DND-41 (cell line): ENCODE measurements around the gene ZSCAN10.
"Not testable (repeated sequence)": the region's sequence is repeated elsewhere in the genome, so short reads cannot be mapped to it uniquely, and the experiment has no call there.

Experiments
- ATAC-seq: fragments of 200-7000 bp; cut with Tn5 transposase; 3 replicates; pipeline ENCODE4 v1.9.1; 2021; ENCODE audit warnings: low read depth; ENCODE audit not compliant: insufficient read depth
- DNase-seq: peaks from one replicate; pipeline ENCODE4 v3.0.0-alpha.2; 2020
- H2AFZ ChIP-seq: 2 replicates; pipeline ENCODE4 v1.6.0; 2012; ENCODE audit warnings: low read depth, low read length
- H3K27ac ChIP-seq: 2 replicates; pipeline ENCODE4 v1.5.1; 2012; ENCODE audit warnings: low read length, inconsistent platforms
- H3K27me3 ChIP-seq: fragments of 200-600 bp; sonication (generic); 2 replicates; pipeline ENCODE4 v1.6.0; 2012; ENCODE audit warnings: low read length, mild to moderate bottlenecking, inconsistent platforms; ENCODE audit not compliant: insufficient read depth, poor library complexity
- H3K36me3 ChIP-seq: 2 replicates; pipeline ENCODE4 v1.5.1; 2012; ENCODE audit warnings: low read length, inconsistent platforms; ENCODE audit not compliant: insufficient read depth
- H3K4me1 ChIP-seq: 2 replicates; pipeline ENCODE4 v1.5.1; 2012; ENCODE audit warnings: mild to moderate bottlenecking, low read length; ENCODE audit not compliant: insufficient read depth
- H3K4me2 ChIP-seq: 2 replicates; pipeline ENCODE4 v1.6.0; 2012; ENCODE audit warnings: mild to moderate bottlenecking, moderate library complexity, low read length, inconsistent platforms; ENCODE audit not compliant: insufficient read depth
- H3K4me3 ChIP-seq, 2 experiments: fragments of 200-600 bp in 1 of 2; shearing (Covaris generic) in 1 of 2; 2 replicates each; pipeline ENCODE4 v1.5.1; 2012 to 2016; ENCODE audit warnings: inconsistent platforms in 2 of 2, low read length in 2 of 2, mild to moderate bottlenecking in 2 of 2, low read depth in 1 of 2, moderate library complexity in 1 of 2
- H3K79me2 ChIP-seq: 2 replicates; pipeline ENCODE4 v1.6.0; 2012; ENCODE audit warnings: low read length, inconsistent platforms; ENCODE audit not compliant: insufficient read depth
- H3K9ac ChIP-seq: 2 replicates; pipeline ENCODE4 v1.6.0; 2012; ENCODE audit warnings: low read depth, mild to moderate bottlenecking, inconsistent platforms, low read length, moderate library complexity
- H3K9me3 ChIP-seq: 2 replicates; pipeline ENCODE4 v1.5.1; 2012; ENCODE audit warnings: low read length, moderate library complexity, mild to moderate bottlenecking, inconsistent platforms; ENCODE audit not compliant: insufficient read depth, severe bottlenecking
- H4K20me1 ChIP-seq: 2 replicates; pipeline ENCODE4 v1.6.0; 2012; ENCODE audit warnings: low read length; ENCODE audit not compliant: insufficient read depth
- EZH2 ChIP-seq: IDR thresholded peaks from 3 replicates; pipeline ENCODE4 v1.6.1; 2012; ENCODE audit warnings: borderline replicate concordance, low read depth, mild to moderate bottlenecking, moderate library complexity, low read length, inconsistent platforms; ENCODE audit not compliant: severe bottlenecking
- TF ChIP-seq, protein P1 (sequence below): IDR thresholded peaks from 2 replicates; pipeline ENCODE4 v1.5.1; 2012; ENCODE audit warnings: borderline replicate concordance, low read length, moderate library complexity, mild to moderate bottlenecking; ENCODE audit not compliant: poor library complexity, severe bottlenecking; ENCODE audit errors: extremely low read depth

ZSCAN10 gene

DNA sequence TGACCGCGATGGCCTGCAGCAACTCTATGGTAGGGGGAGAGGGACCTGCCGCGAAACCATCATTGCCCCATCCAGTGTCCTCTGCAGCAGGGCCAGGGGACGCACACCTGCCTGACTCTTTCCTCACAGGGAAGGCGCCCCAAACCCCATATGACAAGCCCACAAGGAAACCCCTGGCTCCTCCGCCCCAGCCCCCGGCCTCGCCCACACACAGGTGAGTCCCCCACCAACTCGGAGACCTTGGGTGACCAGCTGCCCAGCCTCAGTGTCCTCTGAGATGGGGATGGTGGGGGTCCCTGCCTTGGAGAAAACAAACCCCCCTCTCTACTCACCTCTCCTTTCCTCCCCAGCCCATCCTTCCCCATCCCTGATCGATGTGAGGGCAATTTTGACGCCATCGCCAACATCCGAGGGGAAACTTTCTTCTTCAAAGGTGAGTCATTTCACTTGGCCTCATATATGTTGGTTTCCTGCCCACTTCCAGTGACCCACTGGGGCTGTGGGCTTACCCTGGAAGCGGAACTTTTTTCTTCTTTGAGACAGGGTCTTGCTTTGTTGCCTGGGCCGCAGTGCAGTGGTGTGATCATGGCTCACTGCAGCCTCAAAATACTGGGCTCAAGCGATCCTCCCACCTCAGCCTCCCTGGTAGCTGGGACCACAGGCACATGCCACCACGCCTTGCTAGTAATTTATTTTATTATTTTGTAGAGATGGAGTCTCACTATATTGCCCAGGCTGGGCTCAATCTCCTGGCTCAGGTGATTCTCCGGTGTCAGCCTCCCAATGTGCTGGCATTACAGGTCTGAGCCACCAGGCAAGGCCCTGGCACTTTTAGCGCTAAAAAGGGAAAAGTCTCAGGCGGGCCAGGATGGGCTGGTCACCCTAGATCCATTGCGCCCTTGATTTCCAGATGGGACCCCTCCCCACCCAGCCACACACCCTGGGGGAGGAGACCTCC lies 41.6 kb downstream of the ZSCAN10 start:
- H3K4me2 ChIP-seq = peak overlapping the region; percentile 83
- peak overlapping the region in 1 of 2 experiments; percentile 74; a peak in 2 of 4 replicates for H3K4me3 ChIP-seq
- H3K27ac ChIP-seq = no peak overlapping the region; the same call in 1 of the 2 replicates
- DNase-seq = no peak
- no peaks in the 10 kb centered on the region for H3K9me3 ChIP-seq
- no peak for TF ChIP-seq EZH2
- TF ChIP-seq, protein P1, sequence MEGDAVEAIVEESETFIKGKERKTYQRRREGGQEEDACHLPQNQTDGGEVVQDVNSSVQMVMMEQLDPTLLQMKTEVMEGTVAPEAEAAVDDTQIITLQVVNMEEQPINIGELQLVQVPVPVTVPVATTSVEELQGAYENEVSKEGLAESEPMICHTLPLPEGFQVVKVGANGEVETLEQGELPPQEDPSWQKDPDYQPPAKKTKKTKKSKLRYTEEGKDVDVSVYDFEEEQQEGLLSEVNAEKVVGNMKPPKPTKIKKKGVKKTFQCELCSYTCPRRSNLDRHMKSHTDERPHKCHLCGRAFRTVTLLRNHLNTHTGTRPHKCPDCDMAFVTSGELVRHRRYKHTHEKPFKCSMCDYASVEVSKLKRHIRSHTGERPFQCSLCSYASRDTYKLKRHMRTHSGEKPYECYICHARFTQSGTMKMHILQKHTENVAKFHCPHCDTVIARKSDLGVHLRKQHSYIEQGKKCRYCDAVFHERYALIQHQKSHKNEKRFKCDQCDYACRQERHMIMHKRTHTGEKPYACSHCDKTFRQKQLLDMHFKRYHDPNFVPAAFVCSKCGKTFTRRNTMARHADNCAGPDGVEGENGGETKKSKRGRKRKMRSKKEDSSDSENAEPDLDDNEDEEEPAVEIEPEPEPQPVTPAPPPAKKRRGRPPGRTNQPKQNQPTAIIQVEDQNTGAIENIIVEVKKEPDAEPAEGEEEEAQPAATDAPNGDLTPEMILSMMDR = no peak
- H2AFZ ChIP-seq = no peak overlapping the region
- peaks cover 39% of the 10 kb centered on the region for H3K4me1 ChIP-seq
- H3K27me3 ChIP-seq = no peaks in the 10 kb centered on the region
- H3K36me3 ChIP-seq = peaks cover 37% of the 10 kb centered on the region
- H3K79me2 ChIP-seq = peaks cover 23% of the 10 kb centered on the region
- peak overlapping the region; percentile 83; the same call in 1 of the 2 replicates for H3K9ac ChIP-seq
- H4K20me1 ChIP-seq = peaks cover 15% of the 10 kb centered on the region; the same call in 1 of the 2 replicates
- no peak for ATAC-seq

DNA sequence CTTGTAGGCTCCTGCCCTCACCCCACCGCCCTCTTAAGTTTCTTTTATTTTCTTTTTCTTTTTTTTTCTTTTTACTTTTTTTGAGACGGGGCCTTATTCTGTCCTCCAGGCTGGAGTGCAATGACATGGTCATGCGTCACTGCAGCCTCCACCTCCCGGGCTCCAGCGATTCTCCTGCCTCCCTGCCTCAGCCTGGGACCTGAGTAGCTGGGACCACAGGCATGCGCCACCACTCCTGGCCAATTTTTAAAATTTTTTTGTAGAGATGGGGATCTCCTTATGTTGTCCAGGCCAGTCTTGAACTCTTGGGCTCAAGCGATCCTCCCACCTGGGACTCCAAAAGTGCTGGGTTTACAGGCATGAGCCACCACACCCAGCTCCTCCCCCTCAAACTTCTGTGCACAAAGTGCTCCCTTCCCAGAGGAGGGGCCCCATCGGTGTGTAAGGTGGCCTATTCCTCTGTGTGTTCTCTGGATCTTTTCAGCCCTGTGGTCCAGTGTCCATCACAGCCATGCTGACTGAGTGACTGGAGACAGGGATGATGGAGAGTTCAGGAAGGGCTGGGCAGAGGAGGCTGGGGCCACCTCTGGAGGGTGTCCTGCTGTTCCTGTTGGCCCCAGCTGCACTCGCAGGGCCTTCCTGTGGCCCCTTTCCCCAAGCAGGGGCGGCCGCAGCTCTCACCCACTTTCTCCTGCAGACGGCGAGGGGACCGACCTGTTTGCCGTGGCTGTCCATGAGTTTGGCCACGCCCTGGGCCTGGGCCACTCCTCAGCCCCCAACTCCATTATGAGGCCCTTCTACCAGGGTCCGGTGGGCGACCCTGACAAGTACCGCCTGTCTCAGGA lies 42.5 kb downstream of the ZSCAN10 start:
- peaks cover 15% of the 10 kb centered on the region; the same call in 1 of the 2 replicates for H4K20me1 ChIP-seq
- no peak overlapping the region for H2AFZ ChIP-seq
- H3K79me2 ChIP-seq = peaks cover 23% of the 10 kb centered on the region
- no peaks in the 10 kb centered on the region for H3K9me3 ChIP-seq
- H3K4me2 ChIP-seq = no peak overlapping the region
- H3K27ac ChIP-seq = no peak overlapping the region
- H3K36me3 ChIP-seq = peaks cover 37% of the 10 kb centered on the region
- DNase-seq = no peak
- peaks cover 39% of the 10 kb centered on the region for H3K4me1 ChIP-seq
- TF ChIP-seq EZH2 = no peak
- TF ChIP-seq, protein P1 = no peak
- ATAC-seq = no peak
- no peak overlapping the region for H3K4me3 ChIP-seq
- peak overlapping the region; percentile 83; the same call in 1 of the 2 replicates for H3K9ac ChIP-seq
- H3K27me3 ChIP-seq = no peaks in the 10 kb centered on the region

DNA sequence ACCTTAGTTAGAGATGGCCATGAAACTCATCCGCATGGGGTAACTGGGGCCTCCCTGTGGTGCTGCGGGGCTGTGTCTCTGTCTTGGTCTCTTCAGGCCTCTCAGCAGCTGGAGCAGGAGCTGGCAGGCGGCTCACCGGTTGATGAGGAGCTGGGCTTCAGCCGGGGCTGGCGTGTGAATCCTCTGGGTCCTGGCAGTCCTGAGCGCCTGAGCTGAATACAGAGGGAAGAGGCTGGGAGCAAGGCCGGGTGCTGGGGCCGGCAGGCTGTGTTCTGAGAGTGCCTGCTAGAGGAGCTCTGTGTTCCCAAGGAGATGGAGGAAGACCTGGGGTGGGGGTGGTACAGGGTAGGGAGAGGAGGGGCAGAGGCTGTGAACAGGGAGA lies 43.4 kb downstream of the ZSCAN10 start:
- not testable (repeated sequence) for H3K9ac ChIP-seq, H3K4me3 ChIP-seq, H3K27me3 ChIP-seq, H3K9me3 ChIP-seq, H3K4me2 ChIP-seq, H3K27ac ChIP-seq, DNase-seq, H2AFZ ChIP-seq, ATAC-seq
- H3K36me3 ChIP-seq = peaks cover 37% of the 10 kb centered on the region
- H4K20me1 ChIP-seq = peaks cover 15% of the 10 kb centered on the region; the same call in 1 of the 2 replicates
- H3K4me1 ChIP-seq = peaks cover 39% of the 10 kb centered on the region
- peaks cover 23% of the 10 kb centered on the region for H3K79me2 ChIP-seq
